GM19023 (cell line): ENCODE results near the gene RPS3A.
"Not testable (repeated sequence)": the region's sequence is repeated elsewhere in the genome, so short reads cannot be mapped to it uniquely, and the experiment has no call there.

Experiments
- ATAC-seq: cut with Tn5 transposase; IDR thresholded peaks from one replicate; pipeline ENCODE4 v1.9.1; 2021; ENCODE audit warnings: mild to moderate bottlenecking, moderate library complexity; ENCODE audit not compliant: unreplicated experiment

RPS3A gene

GRCh38 chr4:151099229-151099975 is at the start of gene RPS3A:
Gene RPS3A, plus strand, starts transcription at chr4:151099628. Its CDS starts 25 bp downstream, at chr4:151099653.
- ATAC-seq = peak; percentile 96

- no peak for ATAC-seq
Measured at GRCh38 chr4:151052785-151053184, 46.6 kb upstream of the RPS3A start.

- ATAC-seq = no peak
Measured at GRCh38 chr4:151055539-151055938, 43.9 kb upstream of the RPS3A start.

GRCh38 chr4:151063143-151063542 is 36.3 kb upstream of the RPS3A start:
- ATAC-seq = not testable (repeated sequence)

- ATAC-seq = no peak
Measured at GRCh38 chr4:151067316-151067970, 32.0 kb upstream of the RPS3A start.

- no peak for ATAC-seq
Measured at GRCh38 chr4:151074416-151074916, 25.0 kb upstream of the RPS3A start.

GRCh38 chr4:151077978-151078377 is 21.4 kb upstream of the RPS3A start:
- ATAC-seq = not testable (repeated sequence)

GRCh38 chr4:151087467-151087866 is 12.0 kb upstream of the RPS3A start:
- ATAC-seq = no peak

GRCh38 chr4:151091047-151091446 is 8.4 kb upstream of the RPS3A start:
- ATAC-seq = no peak

GRCh38 chr4:151092488-151092887 is 6.9 kb upstream of the RPS3A start:
- no peak for ATAC-seq

GRCh38 chr4:151093203-151093602 is 6.2 kb upstream of the RPS3A start:
- no peak for ATAC-seq

- no peak for ATAC-seq
Measured at GRCh38 chr4:151094290-151094751, 5.1 kb upstream of the RPS3A start.

GRCh38 chr4:151095142-151095541 is 4.3 kb upstream of the RPS3A start:
- ATAC-seq = no peak

- ATAC-seq = no peak
Measured at GRCh38 chr4:151097759-151098158, 1.7 kb upstream of the RPS3A start.

- no peak for ATAC-seq
Measured at GRCh38 chr4:151098979-151099228, 524 bp upstream of the RPS3A start.

- peak; percentile 5 for ATAC-seq
Measured at GRCh38 chr4:151099976-151100417, 569 bp downstream of the RPS3A start.

- ATAC-seq = no peak
Measured at GRCh38 chr4:151100531-151100930, 1.1 kb downstream of the RPS3A start.

- ATAC-seq = no peak
Measured at GRCh38 chr4:151103758-151104157, 4.3 kb downstream of the RPS3A start.

- ATAC-seq = no peak
Measured at GRCh38 chr4:151104621-151105020, 5.2 kb downstream of the RPS3A start.

- no peak for ATAC-seq
Measured at GRCh38 chr4:151105454-151106032, 6.1 kb downstream of the RPS3A start.

GRCh38 chr4:151107063-151107462 is 7.6 kb downstream of the RPS3A start:
- ATAC-seq = no peak

GRCh38 chr4:151110236-151110635 is 10.8 kb downstream of the RPS3A start:
- ATAC-seq = no peak
